Prostate gland (tissue), 2 donors: ENCODE measurements around the gene CCDC183.

ENCODE experiments used
- CTCF ChIP-seq, 4 experiments: fragments of 200-600 bp in 2 of 4; fragments of 450-650 bp in 2 of 4; sonication (generic) in 2 of 4; IDR thresholded peaks; 1 replicate in 3 of 4; 2 replicates in 1 of 4; pipeline ENCODE4 v1.5.1; 2016 to 2019; ENCODE audit warnings: antibody characterized with exemption in 4 of 4, mild to moderate bottlenecking in 2 of 4, moderate library complexity in 2 of 4
- POLR2A ChIP-seq: fragments of 450-650 bp; IDR thresholded peaks from one replicate; pipeline ENCODE4 v1.6.1; 2016; ENCODE audit warnings: antibody characterized with exemption, mild to moderate bottlenecking
- POLR2AphosphoS5 ChIP-seq: sonication (generic); formaldehyde crosslinking; IDR thresholded peaks from one replicate; pipeline ENCODE4 v1.6.1; 2017; ENCODE audit warnings: antibody characterized with exemption

DNA sequence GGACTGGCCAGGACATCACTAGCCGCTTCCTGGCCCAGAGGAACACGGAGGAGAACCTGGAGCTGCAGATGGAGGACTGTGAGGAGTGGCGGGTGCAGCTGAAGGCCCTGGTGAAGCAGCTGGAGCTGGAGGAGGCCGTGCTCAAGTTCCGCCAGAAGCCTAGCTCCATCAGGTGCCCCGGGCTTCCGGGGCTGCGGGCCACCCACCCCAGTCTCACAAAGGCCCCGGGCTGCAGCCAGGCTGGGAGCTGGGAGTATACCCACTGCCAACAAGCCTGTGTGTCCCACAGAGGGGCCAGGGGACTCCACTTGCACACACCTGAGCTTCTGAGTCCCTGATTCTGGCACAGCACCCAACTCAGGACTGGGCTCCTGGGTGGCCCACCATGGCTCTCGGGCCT lies 9.9 kb downstream of the CCDC183 start:
- TF ChIP-seq POLR2AphosphoS5 (no peak), CTCF (IDR thresholded peaks at IDR 0.05) (no peak), POLR2A (no peak)
